Measurements from ENCODE around the gene BUB1B.
"Not testable (repeated sequence)": the region's sequence is repeated elsewhere in the genome, so short reads cannot be mapped to it uniquely, and the experiment has no call there.

GRCh38 chr15:40124333-40124732 is 36.5 kb upstream of the BUB1B start:
- not testable (repeated sequence) for TF ChIP-seq CTCF (IDR thresholded peaks at IDR 0.05); ZFX (IDR thresholded peaks at IDR 0.05; ENCODE audit: borderline replicate concordance)
